GM18505 (cell line): Measurements from ENCODE around the gene NMNAT2.
"Not testable (repeated sequence)": the region's sequence is repeated elsewhere in the genome, so short reads cannot be mapped to it uniquely, and the experiment has no call there.

Experiments
- ATAC-seq: cut with Tn5 transposase; IDR thresholded peaks from one replicate; pipeline ENCODE4 v1.9.1; 2021; ENCODE audit not compliant: unreplicated experiment
- POLR2A ChIP-seq: IDR thresholded peaks from 4 replicates; pipeline ENCODE4 v1.6.1; 2011; ENCODE audit warnings: borderline replicate concordance; ENCODE audit not compliant: insufficient read depth, insufficient read length; ENCODE audit errors: extremely low read depth

The NMNAT2 gene

DNA sequence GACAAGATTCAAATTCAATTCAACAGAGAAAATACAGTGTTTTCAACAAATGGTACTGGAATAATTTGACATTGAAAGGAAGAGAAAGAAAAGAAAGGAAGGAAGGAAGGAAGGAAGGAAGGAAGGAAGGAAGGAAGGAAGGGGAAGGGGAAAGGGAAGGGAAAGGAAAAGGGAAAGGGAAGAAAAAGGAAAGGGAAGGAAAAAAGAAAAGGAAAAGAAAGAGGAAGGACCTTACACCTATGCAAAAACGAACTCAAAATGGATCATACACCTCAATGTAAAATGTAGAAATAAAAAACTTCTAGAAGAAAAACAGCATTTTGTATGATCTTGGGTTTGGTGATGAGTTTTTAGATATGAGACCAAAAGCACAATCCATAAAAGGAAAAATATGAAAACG lies 19.9 kb upstream of the NMNAT2 start:
- ATAC-seq: no peak
- TF ChIP-seq POLR2A: no peak

- ATAC-seq: no peak
- no peak for TF ChIP-seq POLR2A
Observed at GRCh38 chr1:183435497-183435896, 17.3 kb upstream of the NMNAT2 start.

DNA sequence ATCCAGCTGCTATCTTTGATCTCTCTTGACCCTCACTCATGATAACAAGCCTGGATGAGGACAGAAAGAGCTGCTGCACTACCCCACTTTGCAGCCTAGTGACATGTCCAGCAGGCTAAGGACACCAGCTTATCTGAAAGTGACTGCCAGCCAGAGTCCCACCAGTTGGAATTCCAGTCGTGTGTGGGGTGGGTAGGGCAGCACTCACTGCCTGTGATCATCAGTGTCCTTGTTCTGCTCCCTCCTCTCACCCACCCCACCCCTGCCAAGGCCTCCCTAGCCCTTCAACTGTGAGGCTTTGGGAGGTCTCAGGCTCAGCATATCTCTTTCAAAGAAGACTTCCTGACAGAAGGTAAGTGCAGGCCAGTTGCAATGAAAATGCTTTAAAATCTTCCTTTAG lies 15.5 kb upstream of the NMNAT2 start:
- ATAC-seq: no peak
- TF ChIP-seq POLR2A: no peak

GRCh38 chr1:183432548-183432875 lies 14.3 kb upstream of the NMNAT2 start:
- ATAC-seq: no peak
- no peak for TF ChIP-seq POLR2A

DNA sequence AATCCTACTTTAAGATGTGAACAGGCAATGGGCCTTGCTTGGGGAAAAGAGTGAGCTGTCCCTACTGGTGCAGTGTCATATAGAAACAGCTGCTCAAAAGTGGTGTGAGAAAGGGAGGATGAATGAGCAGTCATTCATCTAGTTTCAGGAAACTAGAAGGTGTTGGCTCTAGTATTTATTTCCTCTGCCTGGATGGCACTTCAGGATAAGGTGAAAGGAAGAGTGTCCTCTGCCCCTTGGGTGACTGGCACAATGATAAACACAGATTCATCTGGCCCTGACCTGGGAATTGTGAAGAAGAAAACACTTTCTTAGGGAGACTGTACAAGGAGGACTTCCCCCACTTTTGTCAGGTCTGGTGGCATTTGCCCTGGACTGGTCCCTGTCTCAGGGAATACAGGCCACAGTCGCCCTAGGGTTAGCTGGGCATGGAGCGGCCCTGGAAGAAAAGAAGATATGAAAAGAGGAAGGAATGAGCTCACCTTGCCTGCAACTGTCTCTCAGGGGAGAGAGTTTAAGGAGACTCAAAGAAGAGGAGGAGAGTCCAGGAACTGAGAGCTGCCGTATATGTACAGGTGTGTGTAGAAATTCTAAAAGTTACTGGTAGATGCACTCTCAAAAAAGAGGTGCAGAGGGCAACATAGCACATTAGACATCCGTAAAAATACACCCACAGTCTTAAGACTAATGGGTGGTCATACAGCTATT lies 13.8 kb upstream of the NMNAT2 start:
- no peak for ATAC-seq
- no peak for TF ChIP-seq POLR2A

DNA sequence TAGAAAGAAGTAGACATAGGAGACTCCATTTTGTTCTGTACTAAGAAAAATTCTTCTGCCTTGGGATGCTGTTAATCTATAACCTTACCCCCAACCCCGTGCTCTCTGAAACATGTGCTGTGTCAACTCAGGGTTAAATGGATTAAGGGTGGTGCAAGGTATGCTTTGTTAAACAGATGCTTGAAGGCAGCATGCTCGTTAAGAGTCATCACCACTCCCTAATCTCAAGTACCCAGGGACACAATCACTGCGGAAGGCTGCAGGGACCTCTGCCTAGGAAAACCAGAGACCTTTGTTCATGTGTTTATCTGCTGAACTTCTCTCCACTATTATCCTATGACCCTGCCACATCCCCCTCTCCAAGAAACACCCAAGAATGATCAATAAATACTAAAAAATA lies 9.4 kb upstream of the NMNAT2 start:
- ATAC-seq: not testable (repeated sequence)

DNA sequence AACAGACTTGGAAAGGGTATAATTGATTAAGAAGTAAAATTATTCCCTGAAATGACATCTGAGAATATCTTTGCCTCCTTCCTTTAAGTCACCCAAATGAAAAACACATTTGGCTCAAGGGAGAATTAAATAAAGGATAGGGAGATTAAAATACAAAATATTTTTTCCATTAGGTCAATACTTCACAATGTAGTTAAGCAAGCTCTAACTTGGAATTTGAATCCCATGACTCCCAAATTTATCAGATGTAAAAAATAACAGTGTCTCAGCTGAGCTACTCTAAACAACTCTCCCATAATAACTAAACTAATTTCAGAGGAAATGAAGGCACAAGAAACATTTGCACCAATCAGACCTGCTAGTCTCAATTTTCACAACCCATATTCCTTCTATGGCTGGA lies 6.5 kb upstream of the NMNAT2 start:
- no peak for TF ChIP-seq POLR2A
- ATAC-seq: no peak

GRCh38 chr1:183423541-183423940 lies 5.4 kb upstream of the NMNAT2 start:
- TF ChIP-seq POLR2A: no peak
- ATAC-seq: no peak

DNA sequence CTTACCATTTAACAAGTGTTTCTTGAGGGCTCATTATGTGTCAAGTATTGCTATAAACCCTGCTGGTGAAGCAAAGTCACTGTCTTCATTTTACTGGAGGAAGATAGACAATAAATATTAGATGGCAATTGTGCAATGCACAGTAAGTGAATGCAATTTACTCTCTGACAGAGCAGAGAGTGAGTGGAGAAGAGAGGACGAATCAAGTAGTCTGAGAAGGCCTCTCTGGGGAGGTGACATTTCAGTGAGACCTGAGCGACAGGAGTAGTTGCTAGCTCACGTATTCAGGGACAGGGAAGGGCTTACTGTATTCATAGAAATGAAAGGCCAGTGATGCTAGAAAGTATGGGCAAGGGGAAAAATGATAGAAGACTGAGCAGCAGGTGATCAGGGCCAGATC lies 1.2 kb upstream of the NMNAT2 start:
- no peak for ATAC-seq
- no peak for TF ChIP-seq POLR2A

DNA sequence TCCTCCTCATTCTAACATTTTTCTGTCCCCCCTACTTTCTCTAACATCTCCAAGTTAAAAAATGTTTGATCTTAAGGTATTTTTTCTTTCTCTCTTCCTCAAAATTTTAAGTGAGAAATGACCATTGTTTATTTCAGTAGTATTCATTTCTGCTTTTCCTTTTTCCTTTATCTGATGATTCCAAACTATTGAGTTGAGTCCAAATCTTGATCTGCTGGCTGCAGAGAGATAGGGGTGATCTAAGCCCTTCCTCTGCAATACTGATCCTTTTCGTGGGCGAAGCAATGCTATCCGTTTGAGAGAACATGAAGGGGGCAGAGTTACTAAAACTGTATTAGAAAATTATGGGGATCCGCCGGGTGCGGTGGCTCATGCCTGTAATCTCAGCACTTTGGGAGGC lies 516 bp upstream of the NMNAT2 start:
- no peak for ATAC-seq
- TF ChIP-seq POLR2A: no peak

DNA sequence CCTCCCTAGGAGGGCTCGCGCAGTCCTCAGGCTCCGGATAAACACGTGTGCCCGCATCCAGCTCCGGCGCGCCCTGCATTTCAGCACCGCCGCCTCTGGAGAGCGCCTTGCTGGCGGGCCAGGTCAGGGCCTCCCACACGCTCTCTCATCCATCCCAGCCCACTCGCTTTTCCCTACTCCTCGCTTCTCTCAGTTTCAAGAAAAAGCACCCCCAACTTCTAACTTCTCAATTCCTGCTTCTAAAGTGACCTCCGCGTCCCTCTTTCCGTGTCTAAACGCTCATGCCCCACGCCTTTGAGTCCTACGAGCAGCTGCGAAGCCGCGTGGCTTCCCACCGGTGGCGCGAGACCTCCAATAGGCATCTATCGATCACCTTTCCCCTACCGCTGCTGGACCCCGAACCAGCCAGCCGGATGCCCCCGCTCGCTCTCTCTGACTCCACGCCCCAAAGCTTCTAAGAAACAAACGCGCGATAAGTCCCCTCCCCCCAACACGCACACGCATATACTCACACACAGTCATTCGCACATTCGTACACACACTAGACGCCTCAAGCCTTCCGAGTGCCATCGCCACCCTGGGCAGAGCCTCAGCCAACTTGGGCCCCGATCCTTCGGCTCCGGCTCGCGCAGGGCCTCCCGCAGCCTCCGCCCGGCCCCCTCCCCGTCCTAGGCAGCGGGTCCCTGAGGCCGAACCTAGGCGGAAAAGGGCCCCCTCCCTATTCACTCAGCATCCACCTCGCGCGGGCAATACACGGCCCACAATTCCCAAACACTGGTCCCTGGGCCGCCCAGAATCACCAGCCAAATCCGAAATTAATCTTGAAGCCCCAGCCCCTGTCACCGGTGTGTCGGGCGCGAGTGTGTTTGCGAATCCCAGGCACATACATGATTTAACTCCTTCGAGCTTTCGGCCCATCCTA lies 1.1 kb downstream of the NMNAT2 start:
- no peak for ATAC-seq
- no peak for TF ChIP-seq POLR2A

DNA sequence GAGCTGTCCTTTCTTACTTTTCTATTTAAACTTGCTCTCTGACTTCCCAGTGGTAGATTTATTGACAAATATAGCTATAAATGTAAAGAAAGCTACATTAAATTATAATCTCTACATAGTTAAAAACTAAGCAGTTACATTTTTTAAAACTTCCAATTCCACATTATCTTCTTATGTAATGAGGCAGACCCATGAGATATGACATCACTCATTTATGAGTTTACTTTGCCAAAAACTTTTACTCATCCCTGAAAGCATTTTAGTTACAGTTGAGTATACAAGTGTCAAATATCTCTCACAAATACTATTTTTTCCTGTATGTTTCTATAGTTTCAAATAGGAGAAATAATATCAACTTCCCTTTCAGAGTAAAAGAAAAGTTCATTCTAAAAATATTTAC lies 3.8 kb downstream of the NMNAT2 start:
- ATAC-seq: no peak
- no peak for TF ChIP-seq POLR2A

- no peak for ATAC-seq
- no peak for TF ChIP-seq POLR2A
Observed at GRCh38 chr1:183411091-183411490, 7.1 kb downstream of the NMNAT2 start.

GRCh38 chr1:183407961-183408360 lies 10.2 kb downstream of the NMNAT2 start:
- TF ChIP-seq POLR2A: no peak
- no peak for ATAC-seq

- TF ChIP-seq POLR2A: no peak
- no peak for ATAC-seq
Observed at GRCh38 chr1:183407474-183407873, 10.7 kb downstream of the NMNAT2 start.

GRCh38 chr1:183404476-183404875 lies 13.7 kb downstream of the NMNAT2 start:
- no peak for ATAC-seq
- TF ChIP-seq POLR2A: no peak
